Retinal pigment epithelial cell (primary cell): Measurements from ENCODE around the gene AASDHPPT.

Experiments
- DNase-seq: peaks from one replicate; pipeline ENCODE4 v3.0.0-alpha.2; 2010; ENCODE audit warnings: low read depth
- H3K4me3 ChIP-seq: 2 replicates; pipeline ENCODE4 v1.5.1; 2011; ENCODE audit warnings: mild to moderate bottlenecking, low read length, control low read depth, moderate library complexity
- CTCF ChIP-seq: conservative IDR thresholded peaks from 2 replicates; pipeline ENCODE4 v1.5.1; 2011; ENCODE audit warnings: low read depth, low read length, control low read depth, inconsistent platforms

AASDHPPT gene

GRCh38 chr11:106101370-106101769 lies 23.9 kb downstream of the AASDHPPT start:
- DNase-seq: no peak
- H3K4me3 ChIP-seq: no peak overlapping the region
- TF ChIP-seq CTCF: no peak

- TF ChIP-seq CTCF: no peak
- no peak overlapping the region for H3K4me3 ChIP-seq
- DNase-seq: no peak
Measured at GRCh38 chr11:106101819-106102218, 24.4 kb downstream of the AASDHPPT start.

GRCh38 chr11:106105986-106106385 lies 28.5 kb downstream of the AASDHPPT start:
- no peak overlapping the region for H3K4me3 ChIP-seq
- no peak for TF ChIP-seq CTCF
- no peak for DNase-seq

- TF ChIP-seq CTCF: no peak
- no peak overlapping the region for H3K4me3 ChIP-seq
- no peak for DNase-seq
Measured at GRCh38 chr11:106121570-106122320, 44.3 kb downstream of the AASDHPPT start.

- no peak for TF ChIP-seq CTCF
- H3K4me3 ChIP-seq: no peak overlapping the region
- DNase-seq: no peak
Measured at GRCh38 chr11:106127604-106128003, 50.1 kb downstream of the AASDHPPT start.

GRCh38 chr11:106128740-106129139 lies 51.3 kb downstream of the AASDHPPT start:
- no peak overlapping the region for H3K4me3 ChIP-seq
- no peak for DNase-seq
- no peak for TF ChIP-seq CTCF

GRCh38 chr11:106131998-106132397 lies 54.5 kb downstream of the AASDHPPT start:
- no peak for DNase-seq
- no peak for TF ChIP-seq CTCF
- no peak overlapping the region for H3K4me3 ChIP-seq
